ENCODE data around the gene LRRFIP1. TPM values are rescaled to one million over a fixed set of nuclear protein-coding genes. Genes with fewer than 3 reads are reported as not detected.

LRRFIP1 gene
- total and polyA plus RNA-seq, 10 of the 15 experiments (the other 5 are each of a cell fraction or from before 2014, with no cell fraction given), result 36.2 to 120 (median 74.3) TPM

DNA sequence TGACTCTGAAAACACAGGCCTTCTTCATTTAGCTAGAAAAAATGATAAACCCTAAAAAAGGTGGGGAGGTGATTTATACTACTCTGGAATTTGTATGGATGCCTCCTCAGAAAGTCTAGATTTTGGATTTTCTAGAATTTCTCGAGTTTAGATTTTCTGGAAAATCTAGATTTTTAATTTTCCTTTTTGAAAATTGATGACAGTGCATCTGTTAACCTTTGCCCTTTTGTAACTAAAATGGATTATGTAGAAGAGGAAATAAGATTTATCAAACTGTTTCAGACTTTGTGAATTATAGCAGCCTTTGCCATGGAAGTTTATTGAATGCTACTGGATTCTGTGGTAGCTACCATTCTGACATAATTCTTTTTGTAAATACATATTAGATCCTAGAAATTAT lies 95.6 kb downstream of the LRRFIP1 start (continued):
- TF ChIP-seq, protein P1, sequence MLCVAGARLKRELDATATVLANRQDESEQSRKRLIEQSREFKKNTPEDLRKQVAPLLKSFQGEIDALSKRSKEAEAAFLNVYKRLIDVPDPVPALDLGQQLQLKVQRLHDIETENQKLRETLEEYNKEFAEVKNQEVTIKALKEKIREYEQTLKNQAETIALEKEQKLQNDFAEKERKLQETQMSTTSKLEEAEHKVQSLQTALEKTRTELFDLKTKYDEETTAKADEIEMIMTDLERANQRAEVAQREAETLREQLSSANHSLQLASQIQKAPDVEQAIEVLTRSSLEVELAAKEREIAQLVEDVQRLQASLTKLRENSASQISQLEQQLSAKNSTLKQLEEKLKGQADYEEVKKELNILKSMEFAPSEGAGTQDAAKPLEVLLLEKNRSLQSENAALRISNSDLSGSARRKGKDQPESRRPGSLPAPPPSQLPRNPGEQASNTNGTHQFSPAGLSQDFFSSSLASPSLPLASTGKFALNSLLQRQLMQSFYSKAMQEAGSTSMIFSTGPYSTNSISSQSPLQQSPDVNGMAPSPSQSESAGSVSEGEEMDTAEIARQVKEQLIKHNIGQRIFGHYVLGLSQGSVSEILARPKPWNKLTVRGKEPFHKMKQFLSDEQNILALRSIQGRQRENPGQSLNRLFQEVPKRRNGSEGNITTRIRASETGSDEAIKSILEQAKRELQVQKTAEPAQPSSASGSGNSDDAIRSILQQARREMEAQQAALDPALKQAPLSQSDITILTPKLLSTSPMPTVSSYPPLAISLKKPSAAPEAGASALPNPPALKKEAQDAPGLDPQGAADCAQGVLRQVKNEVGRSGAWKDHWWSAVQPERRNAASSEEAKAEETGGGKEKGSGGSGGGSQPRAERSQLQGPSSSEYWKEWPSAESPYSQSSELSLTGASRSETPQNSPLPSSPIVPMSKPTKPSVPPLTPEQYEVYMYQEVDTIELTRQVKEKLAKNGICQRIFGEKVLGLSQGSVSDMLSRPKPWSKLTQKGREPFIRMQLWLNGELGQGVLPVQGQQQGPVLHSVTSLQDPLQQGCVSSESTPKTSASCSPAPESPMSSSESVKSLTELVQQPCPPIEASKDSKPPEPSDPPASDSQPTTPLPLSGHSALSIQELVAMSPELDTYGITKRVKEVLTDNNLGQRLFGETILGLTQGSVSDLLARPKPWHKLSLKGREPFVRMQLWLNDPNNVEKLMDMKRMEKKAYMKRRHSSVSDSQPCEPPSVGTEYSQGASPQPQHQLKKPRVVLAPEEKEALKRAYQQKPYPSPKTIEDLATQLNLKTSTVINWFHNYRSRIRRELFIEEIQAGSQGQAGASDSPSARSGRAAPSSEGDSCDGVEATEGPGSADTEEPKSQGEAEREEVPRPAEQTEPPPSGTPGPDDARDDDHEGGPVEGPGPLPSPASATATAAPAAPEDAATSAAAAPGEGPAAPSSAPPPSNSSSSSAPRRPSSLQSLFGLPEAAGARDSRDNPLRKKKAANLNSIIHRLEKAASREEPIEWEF (IDR thresholded peaks at IDR 0.05; ENCODE audit: insufficient replicate concordance, low read depth, low read length), result no peak
- no peak for TF ChIP-seq FOXM1 (IDR thresholded peaks at IDR 0.05; ENCODE audit: low read depth, low read length)
- no peak for TF ChIP-seq STAT1 (conservative IDR thresholded peaks at IDR 0.05)
- no peak for TF ChIP-seq ZNF24 (IDR thresholded peaks at IDR 0.05)
- no peak for TF ChIP-seq TARDBP (IDR thresholded peaks at IDR 0.05; ENCODE audit: borderline replicate concordance)
- no peak for TF ChIP-seq LARP7 (IDR thresholded peaks at IDR 0.05)
- no peak for TF ChIP-seq SMAD5 (IDR thresholded peaks at IDR 0.05; ENCODE audit: low read depth)

DNA sequence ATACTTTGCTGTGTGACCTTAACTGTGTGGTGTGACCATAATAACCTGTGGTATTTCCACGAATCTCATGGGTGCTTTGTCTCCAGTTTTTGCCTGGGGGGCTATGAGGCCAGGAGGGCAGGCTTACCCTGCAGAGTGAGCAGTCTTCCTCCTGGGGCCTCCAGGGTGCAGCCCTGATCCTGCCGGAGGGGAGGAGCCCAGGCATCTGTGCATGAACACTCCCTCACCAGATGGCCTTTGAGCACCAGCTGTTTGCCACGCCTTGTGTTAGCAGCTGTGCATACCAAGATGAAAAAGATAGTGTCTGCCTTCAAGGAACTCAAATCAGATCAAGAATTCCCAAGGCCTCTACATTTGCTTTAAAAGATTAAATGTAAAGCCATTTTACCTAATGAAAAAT lies 96.2 kb downstream of the LRRFIP1 start:
- RAD21 ChIA-PET (ENCODE audit: unreplicated experiment), result interaction anchor here (0.7 kb wide), 1 partner anchor 10 kb away, joined by 3 read pairs; no protein-coding TSS in a partner anchor
- Histone ChIP-seq H3K4me2 (ENCODE audit: control insufficient read depth, insufficient read depth) (no peak overlapping the region), H3K4me1 (ENCODE audit: control insufficient read depth, insufficient read depth, low read length) (no peaks in the 10 kb centered on the region), H2AFZ (ENCODE audit: control insufficient read depth, low read depth, low read length) (no peak overlapping the region), H4K20me1 (ENCODE audit: control insufficient read depth, insufficient read depth) (no peaks in the 10 kb centered on the region), H3K4me3 (no peak overlapping the region), H3K9ac (ENCODE audit: control insufficient read depth, insufficient read depth, low read length) (no peak overlapping the region), H3K79me2 (ENCODE audit: control insufficient read depth, insufficient read depth, low read length) (peaks cover 22% of the 10 kb centered on the region), H3K27ac (ENCODE audit: control insufficient read depth, insufficient read depth) (no peak overlapping the region), H3K9me3 (replicated peaks; ENCODE audit: control insufficient read depth, insufficient read depth, low read length) (no peaks in the 10 kb centered on the region), H3K36me3 (ENCODE audit: control insufficient read depth in 2 of 2, insufficient read depth in 2 of 2, low read length in 1 of 2) (peaks cover 6 to 32% of the 10 kb centered on the region in 2 experiments; a peak in 3 of 4 replicates), H3K27me3 (replicated peaks in 1 of 2; ENCODE audit: control insufficient read depth in 2 of 2, insufficient read depth in 2 of 2, low read length in 1 of 2) (no peaks in the 10 kb centered on the region)
- TF ChIP-seq TCF3 (IDR thresholded peaks at IDR 0.05; ENCODE audit: borderline replicate concordance, insufficient read depth, low read depth, low read length) (peak; percentile 64; the same call in 1 of the 2 replicates), GATAD2B (conservative IDR thresholded peaks at IDR 0.05; ENCODE audit: low read depth) (no peak), TCF12 (IDR thresholded peaks at IDR 0.05; ENCODE audit: low read depth, low read length) (peak; percentile 86; the same call in 1 of the 2 replicates)
- POLR2A ChIA-PET, result interaction anchor here (0.6 to 1.1 kb wide), 2 partner anchors 11 to 210 kb away, joined by 3 read pairs; no protein-coding TSS in a partner anchor
- CTCF ChIA-PET, result interaction anchor here (1.8 kb wide), 1 partner anchor 21 kb away, joined by 8 read pairs; no protein-coding TSS in a partner anchor
- no TSS peak for BruUV-seq (replicated peaks)
- intact Hi-C loops (cut with micrococcal nuclease; ENCODE audit: unreplicated experiment), result no loop called here
- FAIRE-seq, result no peak
- WGBS (ENCODE audit: insufficient coverage, insufficient replicate concordance, low lambda C conversion rate, missing lambda C conversion rate), result 58% methylated on average over 3 of the region's 3 CpGs
- in situ Hi-C loops (cut with MboI), result no loop called here
- SMC1A ChIA-PET (ENCODE audit: uncharacterized antibody, unreplicated experiment), result interaction anchor here (1.1 to 1.2 kb wide), 2 partner anchors 11 to 22 kb away, joined by 3 read pairs; no protein-coding TSS in a partner anchor
- no peak for DNase-seq (ENCODE audit: low read depth, low spot score)
- peak; percentile 74 for ATAC-seq

Measured in GM12878 (cell line).